ENCODE results near the gene CFHR3.

DNA sequence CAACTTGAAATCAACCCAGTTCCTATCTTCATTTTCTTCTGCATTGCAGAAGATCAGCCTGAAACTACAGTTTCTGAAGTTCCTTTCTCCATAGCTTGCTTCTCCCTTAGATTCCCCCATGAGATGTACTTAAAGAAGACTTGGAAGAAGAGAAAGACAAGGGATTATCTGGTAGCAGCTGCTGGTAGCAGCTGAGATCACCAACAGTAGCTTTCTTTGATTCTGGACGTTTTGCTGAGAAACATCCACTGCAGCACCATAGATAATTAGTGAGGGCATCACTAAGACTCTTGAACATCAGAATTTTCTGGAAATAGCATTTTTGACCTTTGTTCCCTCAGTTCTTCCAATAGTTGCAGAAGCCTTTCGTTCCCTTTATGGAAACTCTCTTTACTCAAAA is 465 bp upstream of the CFHR3 start:
- TF ChIP-seq, protein P1, sequence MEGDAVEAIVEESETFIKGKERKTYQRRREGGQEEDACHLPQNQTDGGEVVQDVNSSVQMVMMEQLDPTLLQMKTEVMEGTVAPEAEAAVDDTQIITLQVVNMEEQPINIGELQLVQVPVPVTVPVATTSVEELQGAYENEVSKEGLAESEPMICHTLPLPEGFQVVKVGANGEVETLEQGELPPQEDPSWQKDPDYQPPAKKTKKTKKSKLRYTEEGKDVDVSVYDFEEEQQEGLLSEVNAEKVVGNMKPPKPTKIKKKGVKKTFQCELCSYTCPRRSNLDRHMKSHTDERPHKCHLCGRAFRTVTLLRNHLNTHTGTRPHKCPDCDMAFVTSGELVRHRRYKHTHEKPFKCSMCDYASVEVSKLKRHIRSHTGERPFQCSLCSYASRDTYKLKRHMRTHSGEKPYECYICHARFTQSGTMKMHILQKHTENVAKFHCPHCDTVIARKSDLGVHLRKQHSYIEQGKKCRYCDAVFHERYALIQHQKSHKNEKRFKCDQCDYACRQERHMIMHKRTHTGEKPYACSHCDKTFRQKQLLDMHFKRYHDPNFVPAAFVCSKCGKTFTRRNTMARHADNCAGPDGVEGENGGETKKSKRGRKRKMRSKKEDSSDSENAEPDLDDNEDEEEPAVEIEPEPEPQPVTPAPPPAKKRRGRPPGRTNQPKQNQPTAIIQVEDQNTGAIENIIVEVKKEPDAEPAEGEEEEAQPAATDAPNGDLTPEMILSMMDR (IDR thresholded peaks at IDR 0.05), result no peak
- TF ChIP-seq CEBPB (IDR thresholded peaks at IDR 0.05) (no peak), POLR2A (IDR thresholded peaks at IDR 0.05; ENCODE audit: low read length) (no peak), CHD4 (IDR thresholded peaks at IDR 0.05; ENCODE audit: borderline replicate concordance) (no peak), CBX2 (IDR thresholded peaks at IDR 0.05; ENCODE audit: borderline replicate concordance, low read depth) (no peak), SREBF2 (IDR thresholded peaks at IDR 0.05) (no peak), JUN (IDR thresholded peaks at IDR 0.05) (no peak), EP300 (IDR thresholded peaks at IDR 0.05) (no peak), POLR2AphosphoS2 (conservative IDR thresholded peaks at IDR 0.05; ENCODE audit: low read length) (no peak)
- TF ChIP-seq, protein P2, sequence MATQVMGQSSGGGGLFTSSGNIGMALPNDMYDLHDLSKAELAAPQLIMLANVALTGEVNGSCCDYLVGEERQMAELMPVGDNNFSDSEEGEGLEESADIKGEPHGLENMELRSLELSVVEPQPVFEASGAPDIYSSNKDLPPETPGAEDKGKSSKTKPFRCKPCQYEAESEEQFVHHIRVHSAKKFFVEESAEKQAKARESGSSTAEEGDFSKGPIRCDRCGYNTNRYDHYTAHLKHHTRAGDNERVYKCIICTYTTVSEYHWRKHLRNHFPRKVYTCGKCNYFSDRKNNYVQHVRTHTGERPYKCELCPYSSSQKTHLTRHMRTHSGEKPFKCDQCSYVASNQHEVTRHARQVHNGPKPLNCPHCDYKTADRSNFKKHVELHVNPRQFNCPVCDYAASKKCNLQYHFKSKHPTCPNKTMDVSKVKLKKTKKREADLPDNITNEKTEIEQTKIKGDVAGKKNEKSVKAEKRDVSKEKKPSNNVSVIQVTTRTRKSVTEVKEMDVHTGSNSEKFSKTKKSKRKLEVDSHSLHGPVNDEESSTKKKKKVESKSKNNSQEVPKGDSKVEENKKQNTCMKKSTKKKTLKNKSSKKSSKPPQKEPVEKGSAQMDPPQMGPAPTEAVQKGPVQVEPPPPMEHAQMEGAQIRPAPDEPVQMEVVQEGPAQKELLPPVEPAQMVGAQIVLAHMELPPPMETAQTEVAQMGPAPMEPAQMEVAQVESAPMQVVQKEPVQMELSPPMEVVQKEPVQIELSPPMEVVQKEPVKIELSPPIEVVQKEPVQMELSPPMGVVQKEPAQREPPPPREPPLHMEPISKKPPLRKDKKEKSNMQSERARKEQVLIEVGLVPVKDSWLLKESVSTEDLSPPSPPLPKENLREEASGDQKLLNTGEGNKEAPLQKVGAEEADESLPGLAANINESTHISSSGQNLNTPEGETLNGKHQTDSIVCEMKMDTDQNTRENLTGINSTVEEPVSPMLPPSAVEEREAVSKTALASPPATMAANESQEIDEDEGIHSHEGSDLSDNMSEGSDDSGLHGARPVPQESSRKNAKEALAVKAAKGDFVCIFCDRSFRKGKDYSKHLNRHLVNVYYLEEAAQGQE (IDR thresholded peaks at IDR 0.05), result no peak
- TF ChIP-seq, protein P3, sequence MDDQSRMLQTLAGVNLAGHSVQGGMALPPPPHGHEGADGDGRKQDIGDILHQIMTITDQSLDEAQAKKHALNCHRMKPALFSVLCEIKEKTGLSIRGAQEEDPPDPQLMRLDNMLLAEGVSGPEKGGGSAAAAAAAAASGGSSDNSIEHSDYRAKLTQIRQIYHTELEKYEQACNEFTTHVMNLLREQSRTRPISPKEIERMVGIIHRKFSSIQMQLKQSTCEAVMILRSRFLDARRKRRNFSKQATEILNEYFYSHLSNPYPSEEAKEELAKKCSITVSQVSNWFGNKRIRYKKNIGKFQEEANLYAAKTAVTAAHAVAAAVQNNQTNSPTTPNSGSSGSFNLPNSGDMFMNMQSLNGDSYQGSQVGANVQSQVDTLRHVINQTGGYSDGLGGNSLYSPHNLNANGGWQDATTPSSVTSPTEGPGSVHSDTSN (IDR thresholded peaks at IDR 0.05), result no peak
- TF ChIP-seq, protein P4, sequence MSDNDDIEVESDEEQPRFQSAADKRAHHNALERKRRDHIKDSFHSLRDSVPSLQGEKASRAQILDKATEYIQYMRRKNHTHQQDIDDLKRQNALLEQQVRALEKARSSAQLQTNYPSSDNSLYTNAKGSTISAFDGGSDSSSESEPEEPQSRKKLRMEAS (IDR thresholded peaks at IDR 0.05), result no peak
